HG03520 (cell line): ENCODE data around the gene TTR.
A peak's percentile ranks its signal among the peaks of the same experiment; 100 is the strongest.

Experiments used
- ATAC-seq: cut with Tn5 transposase; IDR thresholded peaks from one replicate; pipeline ENCODE4 v1.9.1; 2021; ENCODE audit warnings: mild to moderate bottlenecking, moderate library complexity; ENCODE audit not compliant: unreplicated experiment

Gene TTR

DNA sequence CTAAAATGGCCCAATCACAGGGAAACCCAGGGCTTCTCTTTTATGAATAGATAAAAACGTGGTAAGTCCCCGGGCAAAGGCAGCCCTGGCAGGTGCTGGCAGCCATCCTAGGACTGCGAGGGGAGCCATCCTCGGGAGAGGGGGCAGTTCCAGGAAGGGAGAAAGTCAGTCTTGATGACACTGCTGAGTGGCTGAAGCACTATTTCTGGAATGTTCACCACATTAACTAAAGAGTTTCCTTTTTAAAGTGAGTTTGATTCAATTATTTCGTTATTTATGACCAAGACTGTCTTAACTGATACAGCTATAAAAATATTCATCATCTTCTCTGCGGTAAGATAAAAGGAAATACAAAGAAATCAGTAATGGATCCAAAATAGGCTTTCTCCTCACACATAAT is 20.4 kb downstream of the TTR start:
- ATAC-seq: no peak

DNA sequence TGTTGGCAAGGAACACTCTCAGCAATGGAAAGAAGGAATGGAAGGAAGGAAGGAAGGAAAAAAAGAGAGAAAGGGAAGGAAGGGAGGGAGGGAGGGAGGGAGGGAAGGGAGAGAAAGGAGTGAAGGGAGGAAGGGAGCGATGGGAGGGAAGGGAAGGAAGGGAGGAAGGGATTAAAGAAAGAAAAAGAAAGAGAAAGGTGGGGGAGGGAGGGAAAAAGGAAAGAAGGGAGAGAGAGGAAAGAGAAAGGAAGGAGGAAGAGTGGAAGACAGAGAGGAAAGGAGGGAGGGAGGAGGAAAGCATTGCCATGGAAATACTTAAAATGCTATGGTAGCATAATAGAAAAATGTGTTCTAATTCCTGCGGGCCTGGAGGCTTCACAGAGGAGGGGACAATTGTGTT is 22.4 kb downstream of the TTR start:
- no peak for ATAC-seq

DNA sequence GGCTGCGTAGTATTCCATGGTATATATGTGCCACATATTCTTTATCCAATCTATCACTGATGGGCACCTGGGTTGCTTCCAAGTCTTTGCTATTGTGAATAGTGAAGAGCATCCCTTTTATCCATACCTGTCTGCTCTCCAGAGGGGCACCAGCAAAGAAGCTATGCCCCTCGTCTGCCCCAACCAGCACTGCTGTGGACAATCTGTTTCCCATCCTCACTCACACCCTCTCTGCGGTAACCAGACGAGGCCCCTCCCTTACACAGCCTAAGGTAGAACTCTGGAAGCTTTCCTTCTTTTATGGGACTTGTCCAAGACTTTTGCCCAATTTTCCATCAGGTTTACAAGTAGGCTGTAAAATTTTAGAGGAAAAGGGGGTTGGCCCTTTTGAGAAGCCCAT is 24.9 kb downstream of the TTR start:
- no peak for ATAC-seq

DNA sequence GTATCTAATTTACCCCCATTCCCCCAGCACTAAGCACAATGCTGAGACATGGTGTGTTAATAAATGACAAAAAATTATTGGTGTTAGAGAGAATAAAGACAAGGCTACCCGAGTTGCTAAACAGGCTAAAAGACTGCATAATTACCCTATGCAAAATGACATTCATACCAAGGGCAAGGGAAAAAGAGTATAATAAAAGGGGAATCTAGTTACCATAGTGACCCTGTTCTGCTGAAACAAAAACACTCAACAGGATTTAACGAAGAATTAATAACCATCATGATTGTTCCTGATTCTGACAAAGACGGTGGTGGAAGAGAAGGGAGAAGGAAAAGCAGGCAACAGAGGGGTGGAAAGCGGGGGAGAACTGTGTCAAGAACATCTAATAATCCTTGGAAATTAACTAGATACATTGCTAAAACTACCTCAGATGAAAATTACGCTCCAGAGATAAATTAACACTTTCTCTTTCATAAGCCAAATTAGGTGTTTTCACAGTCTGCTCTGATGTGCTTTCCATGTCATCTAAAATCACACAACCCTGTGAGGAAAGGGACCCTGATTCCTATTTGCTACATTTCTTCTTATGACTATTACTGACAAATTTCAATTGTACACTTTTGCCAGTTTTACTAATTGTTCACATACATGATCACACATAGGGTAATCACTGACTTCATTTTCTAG is 25.5 kb downstream of the TTR start:
- peak; percentile 66 for ATAC-seq

DNA sequence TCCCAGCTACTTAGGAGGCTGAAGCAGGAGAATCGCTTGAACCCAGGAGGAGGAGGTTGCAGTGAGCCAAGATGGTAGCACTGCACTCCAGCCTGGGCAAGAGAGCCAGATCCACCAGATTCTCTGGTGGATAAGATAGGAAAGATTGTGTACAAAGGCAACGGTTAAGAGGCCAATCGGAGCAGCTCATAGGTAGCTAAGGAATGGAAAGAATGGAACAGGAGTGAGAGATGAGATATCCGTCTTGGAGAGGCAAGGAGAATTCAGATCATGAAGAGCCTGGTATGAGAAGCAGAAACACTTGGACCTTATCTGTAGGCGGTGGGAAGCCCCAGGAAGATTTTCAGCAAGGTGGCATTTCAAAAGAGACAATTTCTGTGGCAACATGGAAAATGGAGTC is 27.1 kb downstream of the TTR start:
- ATAC-seq: no peak

DNA sequence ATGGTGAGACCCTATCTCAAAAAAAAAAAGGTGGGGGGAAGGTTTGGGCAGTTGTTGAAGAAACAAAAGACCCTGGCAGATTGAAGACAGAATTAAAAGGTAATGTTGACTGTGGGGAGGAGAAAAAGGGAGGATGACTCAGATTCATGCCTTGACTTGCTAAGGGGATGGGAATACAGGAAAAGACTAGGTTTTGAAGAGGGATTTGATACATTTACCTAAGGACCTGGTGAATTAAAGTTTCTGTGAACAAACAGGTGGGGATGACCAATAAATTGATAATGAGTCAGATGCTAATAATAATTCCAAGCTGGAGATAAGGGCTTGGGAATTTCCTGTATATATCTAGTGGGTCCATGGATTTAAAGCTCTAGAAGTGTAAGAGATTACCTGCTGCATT is 27.6 kb downstream of the TTR start:
- no peak for ATAC-seq

DNA sequence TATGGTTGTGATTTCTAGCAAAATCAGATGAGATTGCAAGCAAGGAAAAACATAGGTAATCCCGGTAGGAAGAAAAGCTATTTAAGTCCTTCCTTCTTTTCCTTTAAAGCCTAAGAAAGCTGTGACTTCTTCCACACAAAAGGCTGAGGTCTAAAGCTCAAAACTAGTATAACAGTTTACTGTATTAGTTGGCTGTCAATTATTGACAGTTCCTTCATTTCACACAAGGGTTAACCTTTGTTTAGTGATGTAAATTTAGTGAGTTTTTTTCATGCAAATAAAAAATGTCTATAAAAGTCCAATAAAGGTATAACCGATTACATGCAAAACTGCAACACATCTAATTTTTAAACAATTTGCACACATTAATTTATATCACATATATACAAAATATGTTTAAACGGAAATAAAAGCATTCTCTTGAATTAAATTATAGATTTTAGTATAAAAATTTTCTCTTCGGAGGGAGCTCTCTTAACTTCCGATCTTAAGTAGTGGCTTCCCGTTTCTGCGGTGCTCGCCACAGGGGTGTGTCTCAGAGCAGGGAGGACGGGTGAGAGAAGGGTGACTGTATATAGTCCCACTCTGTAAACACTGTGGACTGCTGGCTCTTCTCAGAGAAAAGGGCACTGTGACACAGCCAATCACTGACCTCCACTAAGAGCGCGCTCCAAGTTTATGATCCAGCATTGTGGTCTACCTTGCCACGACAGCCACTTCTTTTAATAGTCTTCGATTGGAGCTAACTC is 33.4 kb downstream of the TTR start:
- no peak for ATAC-seq

DNA sequence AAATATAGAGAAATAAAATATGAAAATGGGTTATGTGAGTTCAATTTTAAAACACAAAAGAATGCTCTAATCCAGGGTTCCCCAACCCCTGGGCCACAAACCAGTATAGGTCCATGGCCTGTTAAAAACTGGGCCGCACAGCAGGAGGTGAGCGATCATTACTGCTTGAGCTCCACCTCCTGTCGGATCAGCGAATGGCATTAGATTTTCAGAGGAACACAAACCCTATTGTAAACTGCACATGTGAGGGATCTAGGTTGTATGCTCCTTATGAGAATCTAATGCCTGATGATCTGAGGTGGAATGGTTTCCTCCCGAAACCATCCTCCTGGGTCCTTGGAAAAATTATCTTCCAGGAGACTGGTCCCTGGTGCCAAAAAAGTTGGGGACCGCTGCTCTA is 34.7 kb downstream of the TTR start:
- ATAC-seq: no peak

DNA sequence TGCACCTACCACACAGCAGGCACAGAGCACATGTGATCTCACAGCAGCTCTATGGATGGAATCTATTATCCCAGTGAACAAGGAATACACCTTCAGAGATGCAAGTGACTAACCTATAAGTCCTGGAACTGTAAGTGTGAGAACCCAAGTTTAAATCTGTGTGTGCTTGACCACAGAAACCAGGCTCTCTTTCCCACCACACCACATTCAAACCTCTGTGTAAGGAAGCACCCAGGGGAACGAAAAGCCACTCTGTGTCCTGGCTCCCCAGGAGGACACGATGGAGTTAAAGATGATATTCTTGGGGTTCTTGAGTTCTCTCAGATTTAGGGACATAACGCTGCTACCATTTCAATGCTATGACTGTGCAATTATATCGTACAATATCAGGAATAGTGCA is 38.9 kb downstream of the TTR start:
- ATAC-seq: no peak

DNA sequence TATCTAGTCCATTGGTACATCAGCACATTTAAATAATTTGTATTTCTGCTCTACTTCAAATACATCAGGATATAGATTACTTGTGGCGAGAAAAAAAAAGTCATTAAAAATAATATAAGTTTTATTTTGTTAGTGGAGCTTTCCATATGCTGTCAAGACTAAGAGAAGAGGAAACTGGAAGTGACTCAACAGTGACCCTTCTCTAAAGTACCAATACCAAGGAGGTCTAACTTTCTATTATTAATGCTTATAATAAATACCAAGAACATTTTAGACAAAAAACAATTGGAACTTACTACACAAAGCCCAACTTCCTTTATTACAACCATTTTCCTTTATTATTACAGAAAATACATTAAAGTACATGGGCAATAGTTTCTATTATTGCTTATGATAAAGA is 39.8 kb downstream of the TTR start:
- no peak for ATAC-seq

DNA sequence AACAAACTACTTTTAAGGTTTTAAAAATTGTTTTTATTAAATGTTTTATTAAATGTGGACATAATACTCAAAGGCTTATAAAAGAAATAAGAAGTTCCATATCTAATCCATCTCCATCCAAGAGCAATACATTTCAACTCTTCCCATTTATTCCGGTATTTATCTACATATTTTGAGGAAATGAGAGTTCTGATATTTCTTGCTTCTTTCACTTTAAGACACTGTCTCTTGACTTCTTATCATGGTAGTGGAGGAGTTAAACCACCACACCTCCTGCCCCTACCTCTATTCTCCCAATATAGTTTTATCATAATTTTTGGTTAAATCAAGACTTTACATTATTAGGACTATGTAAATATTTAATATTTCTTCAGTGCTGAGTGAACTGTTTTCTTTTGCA is 40.7 kb downstream of the TTR start:
- no peak for ATAC-seq

DNA sequence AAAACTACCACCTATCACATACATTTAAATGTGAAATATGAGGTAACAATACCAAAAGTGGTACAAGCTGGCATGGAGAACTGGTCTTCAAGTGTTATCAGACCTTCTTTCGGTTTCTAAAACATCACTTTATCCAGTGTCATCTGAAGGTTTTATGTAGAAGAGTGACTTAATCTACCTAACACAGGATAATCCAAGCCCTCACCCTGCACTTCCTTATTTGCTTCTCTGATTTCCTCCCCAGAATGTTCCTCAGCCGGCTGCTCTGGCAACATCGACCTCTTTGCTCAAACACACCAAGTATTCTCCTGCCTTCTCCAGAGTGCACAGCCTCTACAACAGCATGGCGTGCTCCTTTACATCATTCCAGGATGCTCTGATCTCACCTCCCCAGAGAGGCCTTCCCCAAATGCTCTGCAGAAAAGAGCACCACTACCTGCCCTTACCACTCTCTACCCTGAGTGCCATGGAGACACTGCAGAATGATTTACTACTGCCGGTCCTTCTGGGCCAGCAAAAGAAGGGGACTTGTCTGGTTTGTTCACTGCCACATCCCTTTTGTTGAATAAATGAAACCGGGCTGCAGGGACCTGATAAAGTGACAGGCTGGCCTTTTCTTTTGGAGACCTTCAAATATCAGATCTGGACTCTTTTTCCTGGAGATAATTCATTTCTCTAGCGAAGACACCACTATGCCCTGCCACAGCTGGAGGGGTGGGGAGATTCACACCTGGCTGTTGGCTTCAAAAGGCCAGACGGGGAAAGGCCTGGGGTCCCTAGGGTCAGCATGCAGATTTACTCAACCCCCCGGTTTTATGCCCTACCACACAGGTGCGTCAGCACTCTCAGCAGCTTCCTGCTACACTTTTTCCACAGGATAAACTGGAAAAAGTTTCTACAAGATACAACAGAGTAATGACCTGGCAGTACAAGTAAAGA is 42.0 kb downstream of the TTR start:
- ATAC-seq: peak; percentile 4

DNA sequence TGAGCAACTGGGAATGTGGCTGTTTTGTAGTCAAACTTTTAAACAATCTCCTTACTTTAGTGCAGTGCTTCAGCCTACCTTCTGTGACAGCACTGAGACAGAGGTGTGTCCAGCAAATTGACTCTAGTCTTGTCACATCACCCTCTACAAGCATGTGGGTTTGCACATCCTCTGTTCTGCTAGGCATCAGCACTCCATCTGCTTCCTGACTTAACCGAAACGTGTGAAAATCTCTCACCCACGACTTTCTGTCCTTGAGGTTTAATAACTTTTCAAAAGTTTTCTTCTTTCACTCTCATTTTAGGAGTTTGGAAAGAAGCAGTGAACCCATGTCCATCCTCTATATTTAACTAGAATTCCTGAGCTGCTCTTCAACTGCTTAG is 42.6 kb downstream of the TTR start:
- ATAC-seq: peak; percentile 98

DNA sequence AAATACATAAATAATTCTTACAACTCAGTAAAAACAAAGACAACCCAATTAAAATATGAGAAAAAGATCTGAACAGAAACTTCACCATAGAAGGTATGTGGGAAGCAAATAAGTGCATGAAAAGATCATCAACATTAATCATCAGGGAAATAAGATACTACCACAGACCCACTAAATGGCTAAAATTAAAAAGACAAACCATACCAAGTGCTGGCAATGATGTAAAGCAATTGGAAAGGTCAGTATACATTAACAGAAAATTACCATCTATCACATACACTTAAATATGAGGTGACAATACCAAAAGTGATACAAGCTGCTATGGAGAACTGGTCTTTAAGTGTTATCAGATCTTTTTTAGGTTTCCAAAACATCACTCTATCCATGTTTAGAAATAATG is 44.7 kb downstream of the TTR start:
- no peak for ATAC-seq

DNA sequence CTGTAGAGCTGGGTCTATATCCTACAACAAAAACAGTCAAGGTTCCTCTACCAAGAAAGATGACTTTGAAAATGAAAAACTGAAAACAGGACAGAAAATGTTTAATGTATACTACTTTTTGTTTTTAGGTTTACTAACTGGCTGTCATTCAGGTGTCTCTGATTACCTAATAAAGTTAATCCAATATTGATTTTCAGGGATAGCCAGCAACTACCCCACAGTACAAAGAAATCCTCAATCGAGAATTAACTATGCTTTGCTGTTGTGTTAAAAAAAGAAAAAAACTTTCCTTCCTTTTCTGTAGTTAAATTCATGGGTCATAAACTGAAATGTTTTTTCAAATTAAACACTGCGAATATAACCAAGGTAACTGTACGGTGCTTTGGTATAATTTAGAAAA is 45.8 kb downstream of the TTR start:
- ATAC-seq: no peak

DNA sequence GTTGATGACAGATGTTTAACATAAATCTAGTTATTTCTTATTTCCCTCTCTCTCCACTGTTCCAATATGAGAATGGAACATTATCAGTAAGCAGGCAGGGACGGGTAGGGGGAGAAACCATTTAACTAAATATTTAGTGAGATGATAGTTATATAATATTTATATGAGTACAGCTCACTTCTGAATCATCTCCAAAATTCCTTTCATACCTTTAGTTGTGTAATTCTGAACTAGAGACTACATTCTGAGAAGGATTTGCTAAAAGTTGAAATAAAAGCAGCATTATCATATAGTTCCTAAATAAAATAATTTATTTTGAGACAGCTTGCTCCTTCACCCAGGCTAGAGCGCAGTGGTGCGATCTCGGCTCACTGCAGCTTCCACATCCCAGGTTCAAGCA is 51.3 kb downstream of the TTR start:
- ATAC-seq: no peak

DNA sequence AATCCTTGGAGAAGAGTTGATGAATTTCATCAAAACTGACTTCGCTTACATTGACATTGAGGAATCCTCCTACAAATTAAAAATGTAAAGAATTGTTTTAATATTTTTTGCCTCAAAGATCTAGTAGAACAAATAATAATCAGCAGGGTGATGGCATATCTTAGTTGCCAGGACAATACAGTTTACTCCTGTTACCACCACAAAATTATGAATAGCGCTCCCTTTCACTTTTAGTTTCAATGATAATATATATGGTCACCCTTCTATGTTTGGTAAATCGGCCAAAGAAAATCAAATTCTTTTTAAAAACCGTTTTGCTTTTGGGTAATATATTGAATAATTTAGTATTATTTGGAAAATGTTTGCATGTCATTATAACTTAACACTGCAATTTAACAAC is 53.7 kb downstream of the TTR start:
- no peak for ATAC-seq

DNA sequence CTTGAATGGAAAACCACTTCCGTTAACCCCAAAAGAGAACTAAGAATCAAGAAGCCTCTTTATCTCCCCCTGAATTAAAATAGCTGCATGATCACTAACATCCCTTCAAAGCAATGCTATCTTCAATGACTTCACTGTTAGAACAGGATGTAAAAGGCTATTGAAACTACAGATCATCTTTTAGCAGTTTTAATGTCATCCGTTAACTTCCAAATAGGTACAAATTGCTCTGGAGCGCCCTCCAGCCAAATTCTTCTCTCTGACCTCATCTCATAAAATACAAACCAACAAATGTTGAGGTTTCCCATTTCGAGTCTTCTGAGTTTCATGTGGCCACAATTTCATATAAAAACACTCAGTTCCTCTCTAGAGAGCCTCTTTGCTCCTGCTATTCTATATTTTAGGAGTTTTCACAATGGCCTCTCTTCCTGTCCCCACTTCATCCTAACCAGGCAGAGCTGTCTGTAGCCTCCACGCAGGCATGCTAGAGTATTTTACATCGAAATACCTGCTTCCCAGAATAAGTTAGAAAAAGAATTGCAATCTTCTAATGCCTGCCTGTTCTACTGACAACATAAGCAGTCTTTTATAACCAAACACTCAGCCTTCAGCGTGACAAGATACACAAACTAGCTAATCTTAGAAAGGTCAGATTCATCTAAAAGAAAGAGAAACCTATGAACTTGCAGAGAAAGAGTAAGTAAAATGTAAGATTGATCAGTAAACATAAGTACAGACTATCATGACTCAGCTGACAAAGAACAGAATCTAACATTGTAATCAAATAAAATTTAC is 54.9 kb downstream of the TTR start:
- ATAC-seq: no peak

DNA sequence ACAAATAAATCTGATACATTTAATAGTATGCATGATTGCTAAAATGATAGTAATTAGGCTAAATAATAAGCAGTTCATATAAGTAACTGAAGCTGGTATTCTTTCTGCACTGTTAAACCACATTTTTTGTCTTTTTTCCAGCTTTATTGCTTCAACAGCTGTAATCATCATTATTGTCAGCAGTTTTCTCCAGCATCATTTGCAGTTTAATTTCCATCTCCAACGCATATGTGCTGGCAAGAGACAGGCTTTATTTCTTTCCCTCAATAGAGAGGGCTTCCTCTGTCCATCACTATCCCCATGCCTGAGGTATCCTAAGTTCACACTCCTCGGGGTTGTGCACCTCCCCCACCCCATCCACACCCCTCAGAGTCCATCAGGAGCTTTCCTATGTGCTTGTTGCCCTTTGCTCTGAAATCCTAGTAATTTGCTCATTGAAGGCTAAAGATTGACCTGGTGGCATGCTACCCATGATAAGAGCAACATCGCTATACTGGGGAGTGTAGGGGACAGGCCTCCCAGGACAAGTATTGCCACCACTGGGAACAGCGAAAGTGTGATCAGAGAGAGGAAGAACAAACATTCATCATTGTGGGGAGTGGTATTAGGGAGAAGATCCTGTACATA is 55.6 kb downstream of the TTR start:
- no peak for ATAC-seq
